Progenitor cell of endocrine pancreas (in vitro differentiated cells): Measurements from ENCODE around the gene SMAD3. TPM values are rescaled to one million over a fixed set of nuclear protein-coding genes. Genes with fewer than 3 reads are reported as not detected.

ENCODE experiments used
- DNase-seq: peaks from one replicate; pipeline ENCODE4 v3.0.0; 2021; ENCODE audit warnings: low spot score; ENCODE audit not compliant: unreplicated experiment
- H3K27ac Mint-ChIP-seq: 2 replicates; pipeline ENCODE4 v1.8.0; 2021; ENCODE audit warnings: mild to moderate bottlenecking, moderate library complexity, mixed read lengths
- H3K27me3 Mint-ChIP-seq: 2 replicates; pipeline ENCODE4 v1.8.0; 2021; ENCODE audit warnings: mixed read lengths
- H3K36me3 Mint-ChIP-seq: 2 replicates; pipeline ENCODE4 v1.8.0; 2022; ENCODE audit warnings: mixed read lengths; ENCODE audit not compliant: insufficient read depth
- H3K4me1 Mint-ChIP-seq: 2 replicates; pipeline ENCODE4 v1.8.0; 2021; ENCODE audit warnings: low read depth, mixed read lengths
- H3K4me3 Mint-ChIP-seq: 2 replicates; pipeline ENCODE4 v1.8.0; 2021; ENCODE audit warnings: low read depth, mild to moderate bottlenecking, moderate library complexity, mixed read lengths
- H3K9me3 Mint-ChIP-seq: 2 replicates; pipeline ENCODE4 v1.8.0; 2021; ENCODE audit warnings: low read depth, mixed read lengths
- CTCF ChIP-seq: fragments of 200-600 bp; sonication (generic); IDR thresholded peaks from one replicate; pipeline ENCODE4 v1.5.0; 2021; ENCODE audit warnings: antibody characterized with exemption, mild to moderate bottlenecking; ENCODE audit not compliant: unreplicated experiment
- total RNA-seq: library from RNA; stranded (reverse); gene quantifications from 2 replicates; pipeline ENCODE4 v1.2.1, GENCODE V29; 2021

The SMAD3 gene
- total RNA-seq, 1 donor from 2014 or later: 51.3 TPM

- peaks cover 8% of the 10 kb centered on the region for H3K36me3 Mint-ChIP-seq
- TF ChIP-seq CTCF: no peak
- no peak overlapping the region for H3K4me3 Mint-ChIP-seq
- DNase-seq: no peak
- no peak overlapping the region for H3K27ac Mint-ChIP-seq
- peaks cover 19% of the 10 kb centered on the region for H3K4me1 Mint-ChIP-seq
- no peaks in the 10 kb centered on the region for H3K27me3 Mint-ChIP-seq
- peaks cover 3% of the 10 kb centered on the region for H3K9me3 Mint-ChIP-seq
These were observed 88.8 kb downstream of the SMAD3 start for GRCh38 chr15:67154249-67154648.

GRCh38 chr15:67156426-67156825, 91.0 kb downstream of the SMAD3 start:
- DNase-seq: no peak
- H3K27ac Mint-ChIP-seq: no peak overlapping the region
- TF ChIP-seq CTCF: no peak
- H3K4me3 Mint-ChIP-seq: no peak overlapping the region
- peaks cover 3% of the 10 kb centered on the region for H3K9me3 Mint-ChIP-seq
- H3K4me1 Mint-ChIP-seq: peaks cover 7% of the 10 kb centered on the region
- H3K27me3 Mint-ChIP-seq: no peaks in the 10 kb centered on the region
- H3K36me3 Mint-ChIP-seq: peaks cover 10% of the 10 kb centered on the region

GRCh38 chr15:67156834-67157233, 91.4 kb downstream of the SMAD3 start:
- peaks cover 7% of the 10 kb centered on the region for H3K4me1 Mint-ChIP-seq
- TF ChIP-seq CTCF: no peak
- no peak for DNase-seq
- no peak overlapping the region for H3K4me3 Mint-ChIP-seq
- H3K9me3 Mint-ChIP-seq: peaks cover 3% of the 10 kb centered on the region
- H3K36me3 Mint-ChIP-seq: peaks cover 10% of the 10 kb centered on the region
- H3K27ac Mint-ChIP-seq: no peak overlapping the region
- no peaks in the 10 kb centered on the region for H3K27me3 Mint-ChIP-seq

GRCh38 chr15:67157521-67158252, 92.3 kb downstream of the SMAD3 start:
- TF ChIP-seq CTCF: no peak
- no peaks in the 10 kb centered on the region for H3K27me3 Mint-ChIP-seq
- no peak overlapping the region for H3K4me3 Mint-ChIP-seq
- no peak for DNase-seq
- no peak overlapping the region for H3K27ac Mint-ChIP-seq
- peaks cover 10% of the 10 kb centered on the region for H3K36me3 Mint-ChIP-seq
- H3K4me1 Mint-ChIP-seq: peaks cover 4% of the 10 kb centered on the region
- H3K9me3 Mint-ChIP-seq: peaks cover 3% of the 10 kb centered on the region

- H3K4me3 Mint-ChIP-seq: no peak overlapping the region
- DNase-seq: no peak
- no peak for TF ChIP-seq CTCF
- H3K36me3 Mint-ChIP-seq: peaks cover 8% of the 10 kb centered on the region
- no peak overlapping the region for H3K27ac Mint-ChIP-seq
- H3K27me3 Mint-ChIP-seq: no peaks in the 10 kb centered on the region
- H3K9me3 Mint-ChIP-seq: peaks cover 3% of the 10 kb centered on the region
- no peaks in the 10 kb centered on the region for H3K4me1 Mint-ChIP-seq
These were observed 93.0 kb downstream of the SMAD3 start for GRCh38 chr15:67158367-67158766.
